GM19035 (cell line): ENCODE results near the gene MORF4L1.
A peak's percentile ranks its signal among the peaks of the same experiment; 100 is the strongest.
"Not testable (repeated sequence)": the region's sequence is repeated elsewhere in the genome, so short reads cannot be mapped to it uniquely, and the experiment has no call there.

Source experiments
- ATAC-seq: cut with Tn5 transposase; IDR thresholded peaks from one replicate; pipeline ENCODE4 v1.9.1; 2021; ENCODE audit not compliant: unreplicated experiment

MORF4L1 gene

DNA sequence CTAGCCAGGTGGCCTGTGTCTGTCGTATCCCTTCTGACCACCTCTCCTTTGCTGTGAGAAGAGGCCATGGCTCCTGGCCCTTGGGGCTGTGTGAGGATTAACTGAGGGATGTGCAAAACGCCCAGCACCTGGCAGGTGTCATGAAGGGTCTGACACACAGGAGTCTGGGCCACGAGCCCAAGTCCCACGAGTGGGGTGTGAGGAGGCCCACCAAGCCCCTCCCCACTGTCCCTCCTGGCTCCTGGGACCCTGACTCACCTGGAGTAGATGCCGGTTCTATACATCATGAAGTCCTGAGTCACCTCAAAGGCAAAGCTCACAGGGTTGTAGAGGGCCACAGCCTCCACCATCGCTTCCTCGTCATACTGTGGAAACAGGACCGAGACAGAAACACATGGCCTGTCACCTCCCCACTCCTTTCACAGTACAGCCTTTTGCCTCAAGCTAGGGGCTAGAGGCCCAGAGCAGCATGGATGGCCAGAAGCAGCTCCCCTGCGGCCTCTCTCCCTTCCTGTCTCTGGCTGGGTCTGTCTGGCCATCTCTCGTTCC, 52.5 kb downstream of the MORF4L1 start:
- no peak for ATAC-seq

DNA sequence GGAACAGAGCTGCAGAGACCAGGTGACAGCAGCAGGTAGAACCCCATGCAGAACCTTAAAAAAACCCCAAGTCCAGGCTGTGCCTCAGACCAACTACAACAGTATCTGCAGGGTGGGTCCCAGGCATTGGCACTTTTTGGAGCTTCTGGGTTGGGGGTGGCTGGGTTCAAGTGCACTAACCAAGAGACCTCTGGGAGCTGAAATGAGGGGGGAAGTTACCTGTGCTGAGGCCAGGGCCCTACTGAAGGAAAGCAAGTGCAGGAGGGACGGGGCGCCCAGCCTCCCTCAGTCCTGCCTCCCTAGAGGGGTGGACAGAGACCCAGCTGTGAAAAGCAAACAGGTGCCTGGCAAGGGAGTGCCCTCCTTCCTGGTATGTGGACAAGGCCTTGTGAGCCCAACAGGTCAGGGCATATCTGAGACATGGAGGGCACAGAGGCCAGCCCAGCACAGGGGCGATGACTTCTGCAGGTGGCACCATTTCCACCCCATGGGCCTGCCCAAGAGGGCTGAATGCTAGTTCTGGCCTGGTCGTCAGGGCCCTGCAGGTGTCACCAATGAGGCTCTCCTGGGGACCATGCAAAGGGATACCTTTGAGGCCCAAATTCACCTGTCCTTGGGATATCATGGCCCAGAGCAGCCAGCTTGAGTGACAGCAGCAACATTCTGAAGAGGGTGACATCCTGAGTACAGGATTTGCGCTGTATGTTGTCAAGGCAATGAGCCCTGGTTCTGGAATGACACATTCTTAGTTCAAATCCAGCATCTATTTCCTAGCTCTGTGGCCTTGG, 53.5 kb downstream of the MORF4L1 start:
- no peak for ATAC-seq

DNA sequence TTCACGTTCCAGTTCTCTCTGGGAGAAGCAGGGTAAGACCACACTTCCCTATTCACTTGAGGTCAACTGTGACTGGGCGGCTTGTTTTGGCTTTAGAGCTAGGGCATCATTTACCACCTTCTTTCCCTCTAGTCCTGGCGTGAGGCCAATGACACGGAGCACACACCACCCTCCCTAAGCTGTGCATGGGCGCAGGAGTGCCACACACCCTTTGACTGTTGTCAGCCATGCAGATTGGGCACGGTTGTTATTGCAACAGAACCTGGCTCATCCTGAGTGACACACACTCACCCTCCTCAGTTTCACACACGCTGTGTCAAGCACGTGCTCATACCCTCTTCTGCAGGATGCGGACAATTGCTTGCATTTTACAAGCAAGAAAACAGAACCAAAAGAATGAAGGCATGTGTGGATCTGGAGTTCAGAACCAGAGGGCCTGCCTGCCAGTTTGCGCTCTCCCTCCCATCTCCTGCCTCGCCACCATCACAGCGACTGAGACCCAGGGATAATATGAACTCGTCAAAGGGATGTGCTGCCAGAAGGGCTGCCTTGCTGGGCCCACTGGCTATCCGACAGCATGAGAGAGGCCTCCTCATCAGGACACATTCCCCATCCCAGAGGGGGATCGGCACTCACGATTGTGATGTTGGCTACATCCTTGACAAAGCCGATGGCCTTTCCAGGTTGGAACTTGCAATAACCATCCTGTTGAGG, 54.5 kb downstream of the MORF4L1 start:
- ATAC-seq: no peak

DNA sequence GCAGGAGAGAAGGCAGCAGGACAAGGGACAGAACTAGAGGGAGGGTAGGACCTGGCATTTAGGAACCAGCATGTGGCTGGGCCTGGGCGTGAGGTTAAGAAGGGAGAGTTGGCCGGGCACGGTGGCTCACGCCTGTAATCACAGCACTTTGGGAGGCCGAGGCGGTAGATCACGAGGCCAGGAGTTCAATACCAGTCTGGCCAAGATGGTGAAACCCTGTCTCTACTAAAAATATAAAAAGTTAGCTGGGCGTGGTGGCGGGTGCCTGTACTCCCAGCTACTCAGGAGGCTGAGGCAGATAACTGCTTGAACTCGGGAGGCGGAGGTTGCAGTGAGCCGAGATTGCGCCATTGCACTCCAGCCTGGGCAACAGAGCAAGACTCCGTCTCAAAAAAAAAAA, 55.5 kb downstream of the MORF4L1 start:
- not testable (repeated sequence) for ATAC-seq

DNA sequence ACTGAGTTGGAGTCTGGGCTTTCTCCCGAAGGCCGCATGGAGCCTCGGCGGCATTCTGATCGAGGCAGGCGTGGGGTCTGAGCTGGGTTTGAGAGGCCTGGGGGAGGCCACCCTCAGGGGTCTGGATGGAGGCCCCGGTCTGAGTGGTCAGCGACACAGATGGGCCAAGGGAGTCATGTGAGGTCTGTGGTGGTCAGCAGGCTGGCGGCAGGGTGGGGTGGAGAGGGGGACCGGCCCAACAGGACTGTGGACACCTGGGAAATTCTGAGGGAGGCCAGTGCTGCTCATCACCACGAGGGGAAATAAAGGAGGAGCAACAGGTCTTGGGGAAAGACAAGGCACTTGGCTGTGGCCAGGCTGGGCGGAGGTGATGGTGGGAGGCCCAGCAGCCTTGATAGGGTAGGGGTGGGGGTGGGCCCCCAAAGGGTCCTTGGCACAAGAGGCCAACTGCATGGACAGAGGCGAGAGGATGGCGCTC, 56.0 kb downstream of the MORF4L1 start:
- ATAC-seq: no peak

DNA sequence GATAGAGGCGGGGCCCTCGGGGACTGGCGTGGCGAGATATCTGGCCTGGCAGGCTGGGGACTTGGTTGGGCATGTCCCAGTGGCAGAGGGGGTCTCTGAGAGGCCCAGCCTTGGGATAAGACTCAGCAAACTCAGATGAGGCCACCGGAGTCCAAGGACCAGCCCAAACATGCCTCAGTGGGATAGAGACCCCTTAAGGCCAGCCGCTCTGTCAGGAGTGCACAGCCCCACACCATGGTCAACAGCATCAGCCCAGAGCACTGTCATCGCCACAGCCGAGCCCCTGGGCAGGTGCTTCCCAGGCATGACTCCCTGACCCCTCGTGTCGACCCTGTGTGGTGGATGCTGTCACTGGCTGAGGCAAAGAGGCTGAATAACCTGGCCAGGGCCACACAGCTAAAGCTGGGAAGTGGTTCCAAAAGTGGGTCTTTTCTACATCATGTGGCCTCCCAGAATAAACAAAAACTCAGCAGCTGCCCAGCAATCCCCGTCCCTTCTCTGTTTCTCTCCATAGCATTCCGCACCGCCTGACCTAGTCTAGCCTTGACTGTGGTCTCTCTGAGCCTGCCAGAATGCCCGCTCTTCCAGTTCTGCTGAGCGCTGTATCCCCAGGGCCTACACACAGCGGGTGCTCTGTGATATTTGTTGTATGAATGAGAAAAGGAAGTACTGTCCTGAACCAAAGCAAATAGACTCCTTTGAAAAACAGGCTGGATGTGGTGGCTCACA, 57.0 kb downstream of the MORF4L1 start:
- ATAC-seq: no peak

DNA sequence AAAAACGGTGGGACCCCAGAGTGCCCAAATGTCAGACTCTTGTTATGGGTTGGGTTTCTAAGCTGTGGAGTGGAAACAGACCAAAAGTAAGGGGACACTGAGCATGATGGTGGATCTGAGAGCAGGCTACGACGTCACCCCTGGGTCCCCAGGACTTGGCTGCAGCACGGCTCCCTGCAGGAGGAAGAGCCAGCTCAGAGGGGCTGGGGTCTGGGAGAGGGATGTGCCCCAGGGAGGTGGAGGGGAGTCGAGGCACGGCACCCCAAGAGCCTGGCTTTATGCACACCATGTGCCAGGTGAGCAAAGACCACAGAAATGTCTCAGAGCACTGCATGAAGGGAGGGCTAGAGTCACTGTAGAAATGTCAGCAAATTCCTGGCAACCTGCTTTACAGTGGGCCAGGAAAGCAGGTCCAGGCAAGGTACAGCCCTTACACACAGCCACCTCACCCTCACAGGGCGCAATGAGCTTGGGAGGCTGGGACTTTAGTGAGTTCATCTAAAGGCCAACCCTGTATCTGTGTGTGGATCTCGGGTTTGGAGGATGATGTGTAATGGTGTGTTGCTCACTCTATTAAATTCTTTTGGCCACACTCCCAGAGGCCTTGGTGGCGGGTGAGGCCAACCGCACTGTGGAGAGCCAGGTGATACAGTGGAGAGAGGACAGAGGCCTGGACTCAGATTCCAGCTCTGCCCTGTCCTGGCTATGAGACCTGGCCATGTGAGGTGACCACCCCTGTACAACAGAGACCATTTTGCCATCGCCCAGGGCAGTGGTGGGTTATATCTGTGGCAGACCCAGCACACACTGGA, 58.1 kb downstream of the MORF4L1 start:
- no peak for ATAC-seq

DNA sequence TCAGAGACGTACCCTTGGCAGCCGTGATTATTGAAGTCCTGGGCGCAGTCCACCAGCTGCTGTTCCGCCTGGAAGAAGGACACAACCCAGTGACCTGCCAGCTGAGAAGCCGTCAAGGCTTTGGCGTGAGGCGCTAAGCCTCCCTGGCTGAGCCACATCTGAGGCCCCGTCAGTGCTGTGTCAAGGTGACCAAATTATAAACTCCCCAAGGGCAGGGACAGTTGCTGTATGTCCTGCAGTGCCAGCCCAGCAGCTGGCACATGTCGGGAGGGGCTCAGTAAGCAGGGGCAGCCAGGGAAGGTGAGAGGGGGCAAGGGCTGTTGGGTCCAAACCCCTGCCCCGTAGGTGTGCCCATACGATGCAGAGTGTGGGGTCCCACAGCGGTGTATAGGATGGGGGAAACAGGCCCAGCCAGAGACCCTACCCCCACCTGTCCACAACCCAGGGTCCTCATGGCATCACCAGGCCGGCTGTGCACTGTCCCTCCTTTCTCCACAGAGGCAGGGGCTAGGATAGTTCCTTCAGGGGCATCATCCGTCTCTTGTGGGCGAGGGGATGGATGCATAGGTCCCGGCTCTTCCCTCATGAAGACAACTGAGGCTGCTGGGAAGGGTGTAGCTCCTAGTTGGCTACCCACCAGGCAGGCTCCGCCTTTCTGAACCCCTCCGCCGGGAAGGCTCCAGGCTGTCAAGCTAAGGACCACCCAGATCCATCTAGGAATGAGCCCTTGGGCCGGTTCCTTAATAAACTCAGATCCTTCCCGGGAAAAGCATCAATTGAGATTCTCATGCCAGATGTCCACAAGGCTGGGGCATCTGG, 59.0 kb downstream of the MORF4L1 start:
- ATAC-seq: no peak

DNA sequence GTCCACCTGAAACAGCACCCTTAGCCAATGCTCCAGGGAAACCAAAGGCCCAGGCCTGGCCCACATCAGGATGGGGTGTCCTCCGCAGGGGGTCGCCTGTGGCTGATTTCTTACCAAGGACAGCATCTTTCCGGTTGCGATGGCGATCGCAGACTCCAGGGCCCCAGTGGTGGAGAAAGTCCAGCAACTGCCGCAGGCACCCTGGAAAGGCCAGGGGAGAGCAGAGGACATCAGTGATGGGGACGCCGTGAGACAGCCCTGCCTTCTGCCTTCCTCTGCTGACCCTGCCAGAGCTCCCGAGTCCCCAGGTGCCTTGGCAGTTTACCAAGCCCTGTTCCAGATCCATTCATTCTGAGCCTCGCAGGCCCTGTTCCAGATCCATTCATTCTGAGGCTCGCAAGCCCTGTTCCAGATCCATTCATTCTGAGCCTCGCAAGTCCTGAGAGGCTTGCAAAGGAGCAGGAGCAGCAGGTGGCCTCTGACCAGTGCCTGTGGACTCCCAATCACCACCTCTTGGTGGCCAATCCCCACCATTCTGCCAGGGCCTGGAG, 59.6 kb downstream of the MORF4L1 start:
- no peak for ATAC-seq

DNA sequence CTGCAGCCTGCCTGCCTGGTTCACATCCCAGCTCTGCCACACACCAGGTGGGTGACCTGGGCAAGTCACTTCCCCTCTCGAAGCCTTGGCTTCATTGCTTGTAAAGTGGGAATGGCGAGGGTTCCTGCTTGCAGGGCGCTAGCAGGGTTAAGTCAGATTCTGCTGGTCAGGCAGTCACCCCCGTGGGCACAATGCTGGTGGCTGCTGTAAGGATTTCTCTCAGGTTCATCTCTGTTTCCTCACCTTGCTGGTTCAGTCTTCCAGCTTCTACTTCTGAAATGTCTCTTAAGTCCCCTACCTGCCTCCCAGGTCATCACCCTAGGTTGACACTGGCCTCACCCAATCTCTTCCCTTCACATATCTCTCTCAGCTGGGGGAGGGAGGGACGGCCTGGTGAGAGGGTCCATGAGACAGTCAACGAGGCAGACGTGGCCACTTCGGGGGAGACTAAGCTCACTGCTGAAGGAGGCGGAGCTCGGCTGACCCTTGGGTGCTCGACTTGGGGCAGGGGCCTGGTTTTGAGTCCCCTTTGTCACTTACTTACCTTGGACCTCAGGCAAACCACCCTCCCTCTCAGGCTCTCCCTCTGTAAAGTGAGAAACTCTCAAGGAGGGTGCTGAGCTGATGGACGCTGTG, 60.6 kb downstream of the MORF4L1 start:
- ATAC-seq: no peak

DNA sequence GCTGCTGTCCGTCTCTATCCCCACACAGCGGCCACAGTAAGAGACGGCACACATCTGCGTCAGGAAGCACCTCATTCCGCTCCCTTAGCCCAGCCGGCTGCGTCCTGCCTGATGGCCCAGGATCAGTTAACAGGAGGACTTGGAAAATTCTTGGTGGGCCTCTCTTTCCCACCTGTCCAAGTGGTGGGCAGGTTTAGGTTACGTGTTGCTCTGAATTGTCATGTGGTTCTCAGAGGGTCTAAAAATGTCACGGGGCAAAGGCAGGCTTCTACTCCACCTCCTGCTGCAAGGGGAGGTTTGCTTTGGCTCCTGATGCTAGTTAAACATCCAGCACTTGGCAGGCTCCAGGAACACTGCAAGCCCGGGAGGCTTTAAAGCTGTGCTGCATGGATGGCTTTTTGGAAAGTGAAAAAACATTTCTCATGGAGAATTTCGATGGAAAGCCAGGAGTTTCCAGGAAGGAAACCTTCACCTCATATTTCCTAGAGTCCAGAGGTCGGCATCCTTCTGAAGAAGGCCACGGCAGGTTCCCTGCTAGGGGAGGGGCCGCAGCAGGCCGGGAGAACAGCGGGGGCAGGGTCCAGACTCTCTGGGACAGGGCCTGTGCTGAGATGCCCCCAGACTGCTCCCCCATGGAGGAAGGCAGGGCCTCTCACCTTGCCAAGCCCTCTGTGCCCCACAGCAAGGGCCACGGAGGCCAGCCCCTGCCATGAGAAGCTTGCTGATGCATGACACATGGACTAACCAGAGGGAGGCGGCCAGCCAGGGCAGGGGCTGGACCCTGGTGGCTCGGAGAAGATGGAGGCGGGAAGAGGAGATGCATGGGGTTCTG, 61.3 kb downstream of the MORF4L1 start:
- ATAC-seq: no peak

DNA sequence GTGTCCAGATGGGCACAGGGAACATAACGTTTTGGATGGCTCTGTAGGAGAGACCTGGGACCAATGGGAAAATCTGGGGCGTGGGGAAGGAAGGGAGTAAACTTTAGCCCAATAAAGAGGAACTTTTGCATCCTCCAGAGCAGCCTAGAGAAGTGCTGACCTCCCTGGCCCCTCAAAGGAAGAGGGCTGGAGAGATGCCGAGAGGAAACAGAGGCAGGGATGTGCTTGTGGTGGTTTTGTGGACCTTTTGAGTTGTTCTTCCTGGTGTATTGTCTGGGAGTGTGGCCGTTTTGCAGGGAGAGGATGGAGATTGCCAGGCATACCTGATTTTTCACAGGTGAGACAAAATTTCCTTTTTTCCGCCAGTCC, 61.9 kb downstream of the MORF4L1 start:
- no peak for ATAC-seq

DNA sequence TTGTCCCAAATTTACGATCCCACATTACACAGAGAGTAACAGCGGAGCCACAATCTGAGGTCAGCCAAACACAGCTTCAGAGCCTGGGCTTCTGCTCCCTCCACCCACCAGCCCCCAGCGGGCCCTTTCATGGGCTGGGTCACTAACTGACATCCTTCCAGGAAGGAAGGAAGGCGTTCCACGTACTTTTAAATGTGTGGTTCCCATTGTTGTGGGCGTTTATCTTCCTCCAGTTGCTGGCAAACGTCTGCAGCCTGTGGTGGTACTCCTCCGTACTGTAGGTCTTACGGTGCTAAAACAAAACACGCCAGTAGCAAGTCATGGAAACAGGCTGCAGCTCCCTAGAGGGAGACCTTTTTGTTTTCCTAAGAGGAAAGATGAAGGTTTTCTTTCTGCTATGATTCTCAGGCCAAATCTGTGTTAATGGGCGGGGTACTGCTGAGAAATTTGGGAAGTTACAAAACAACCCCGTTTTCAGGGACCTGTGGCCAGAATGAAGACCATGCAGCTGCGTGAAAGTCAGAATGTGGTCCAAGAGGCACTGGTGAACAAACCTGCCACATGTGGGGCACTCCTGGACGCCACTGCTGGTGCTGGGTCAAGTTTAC, 64.5 kb downstream of the MORF4L1 start:
- no peak for ATAC-seq

DNA sequence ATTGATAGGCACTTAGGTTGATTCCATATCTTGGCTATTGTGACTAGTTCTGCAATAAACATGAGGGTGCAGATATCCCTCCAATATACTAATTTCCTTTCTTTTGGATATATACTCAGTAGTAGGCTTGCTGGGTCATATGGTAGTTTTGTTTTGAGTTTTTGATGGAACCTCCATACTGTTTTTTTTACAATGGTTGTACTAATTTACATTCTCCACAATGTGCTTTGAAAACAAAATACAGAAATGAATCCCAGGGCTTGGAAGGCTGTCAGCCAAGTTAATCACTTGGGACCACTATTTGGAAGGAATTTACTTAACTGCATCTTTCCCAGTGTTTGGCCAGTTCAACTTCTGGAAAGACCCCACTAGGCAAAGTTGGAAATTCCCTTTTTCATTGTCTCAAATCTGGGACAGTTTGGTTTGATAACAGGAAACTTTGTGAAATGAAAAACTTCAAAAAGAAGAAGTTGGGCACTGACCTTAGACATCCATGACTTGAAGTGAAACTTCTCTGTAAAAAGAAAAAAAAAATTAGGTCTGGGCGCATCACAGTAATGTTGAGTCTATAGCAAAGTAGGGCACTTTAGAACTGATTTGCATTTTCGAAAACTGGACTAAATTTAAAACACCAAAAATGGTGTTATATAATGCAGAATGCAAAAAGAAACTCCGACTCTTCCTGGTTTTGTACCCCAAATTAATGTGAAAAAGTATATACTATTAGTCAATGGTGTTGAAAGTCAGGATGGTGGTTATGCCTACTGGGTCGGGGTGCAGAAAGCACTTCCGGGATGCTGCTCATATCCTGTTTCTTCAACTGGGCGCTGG, 66.2 kb downstream of the MORF4L1 start:
- ATAC-seq: peak; percentile 67

DNA sequence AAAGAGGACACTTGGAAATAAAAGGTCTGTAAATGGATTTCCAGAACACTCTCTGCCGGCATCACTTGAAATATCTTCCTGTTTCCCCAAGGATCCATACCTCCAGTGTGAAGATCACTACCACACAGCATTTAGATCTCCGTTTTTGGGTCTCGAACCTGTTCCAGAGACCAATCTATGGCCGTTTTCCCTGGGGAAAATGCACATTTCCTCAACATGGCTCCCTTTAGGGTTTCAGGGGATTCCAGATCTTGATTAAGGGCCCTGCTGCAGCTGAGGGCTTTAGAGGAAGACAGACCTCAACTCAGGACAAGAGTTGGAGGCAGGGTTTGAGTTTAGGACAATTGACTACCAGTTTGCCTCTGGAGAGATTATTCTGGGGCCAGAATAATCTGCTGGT, 70.1 kb downstream of the MORF4L1 start:
- no peak for ATAC-seq

DNA sequence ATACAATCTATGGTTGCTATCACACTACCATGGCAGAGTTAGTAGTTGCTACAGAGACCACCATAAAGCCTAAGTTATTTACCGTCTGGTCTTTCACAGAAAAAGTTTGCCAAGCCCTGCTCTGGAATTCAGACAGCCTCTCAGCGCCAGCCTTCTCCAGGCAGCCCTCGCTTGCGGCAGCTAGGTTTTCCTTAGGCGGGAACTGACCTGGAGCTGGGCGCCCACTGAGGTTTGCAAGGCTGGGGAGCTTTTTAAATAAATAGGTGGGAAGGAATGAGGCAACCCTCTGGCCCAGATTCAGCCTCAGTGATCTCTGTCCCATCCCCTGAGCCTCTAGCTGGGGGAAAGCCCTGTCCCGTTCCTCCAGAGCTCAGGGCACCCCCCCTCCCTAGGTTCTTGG, 71.0 kb downstream of the MORF4L1 start:
- no peak for ATAC-seq

DNA sequence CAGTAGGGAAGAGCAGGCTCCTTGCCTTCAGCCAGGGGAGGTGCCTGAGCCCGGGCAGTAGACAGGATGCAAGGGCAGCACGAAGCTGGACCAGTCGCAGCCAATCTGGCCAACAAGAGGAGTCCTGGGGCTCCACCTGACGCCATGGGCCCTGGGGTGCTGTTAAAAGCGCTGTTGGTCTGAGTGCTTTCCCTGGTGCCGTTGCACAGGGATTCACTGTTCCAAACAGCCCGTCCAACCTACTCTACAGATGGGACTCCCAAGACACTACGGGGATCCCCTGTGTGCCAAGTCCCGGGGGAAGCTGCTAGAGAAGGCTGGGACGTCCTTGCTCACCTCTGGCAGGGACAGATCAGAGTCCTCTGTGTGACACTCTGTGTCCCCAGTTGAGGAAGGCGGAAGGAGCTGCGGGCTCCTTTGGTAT, 71.5 kb downstream of the MORF4L1 start:
- ATAC-seq: peak; percentile 28
